Breast epithelium (tissue), 3 donors: Measurements from ENCODE around the gene KRT86.

Source experiments
- CTCF ChIP-seq, 3 donors: fragments of 450-650 bp; IDR thresholded peaks; one replicate each; pipeline ENCODE4 v1.5.1; 2016 to 2017; ENCODE audit warnings: antibody characterized with exemption in 3 of 3, mild to moderate bottlenecking in 3 of 3, moderate library complexity in 3 of 3
- POLR2A ChIP-seq: fragments of 450-650 bp; IDR thresholded peaks from one replicate; pipeline ENCODE4 v1.6.1; 2016; ENCODE audit warnings: antibody characterized with exemption, mild to moderate bottlenecking, moderate library complexity

GRCh38 chr12:52331039-52331438 is 56.6 kb downstream of the KRT86 start:
- no peak for TF ChIP-seq CTCF (IDR thresholded peaks at IDR 0.05)
- no peak for TF ChIP-seq POLR2A
